Measurements from ENCODE around the gene ARHGEF9. TPM values are rescaled to one million over a fixed set of nuclear protein-coding genes. Genes with fewer than 3 reads are reported as not detected.

ARHGEF9 gene
- polyA plus RNA-seq, 1 donor (not counting 4 experiments of a cell fraction or from before 2014, with no cell fraction given): 16.0 TPM

DNA sequence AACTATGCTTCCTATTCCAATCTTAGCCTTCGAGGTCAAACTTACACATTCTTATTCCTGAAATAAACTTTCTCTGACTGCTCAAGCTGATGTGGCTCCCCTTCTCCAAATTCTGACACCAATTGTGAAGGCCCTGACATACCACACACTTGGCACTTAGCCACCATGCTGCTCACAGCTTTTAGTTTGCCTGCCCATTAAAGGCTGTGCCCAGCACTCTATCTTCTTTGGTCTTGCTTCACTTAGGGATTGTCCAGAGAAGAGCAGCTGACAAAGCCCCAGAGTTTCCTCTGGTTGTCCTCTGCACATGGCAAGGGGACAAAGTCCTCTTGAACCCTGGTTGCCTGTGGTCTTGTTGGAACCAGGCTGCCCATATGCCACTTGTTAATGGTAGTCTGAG is 126.1 kb downstream of the ARHGEF9 start:
- Histone ChIP-seq H3K4me1 (ENCODE audit: control insufficient read depth, extremely low read depth, insufficient read depth, low read length) (no peaks in the 10 kb centered on the region), H3K9ac (ENCODE audit: control insufficient read depth, extremely low read depth, insufficient read depth, low read length) (no peak overlapping the region), H3K9me3 (ENCODE audit: control insufficient read depth, low read depth, low read length) (no peaks in the 10 kb centered on the region), H3K79me2 (ENCODE audit: control insufficient read depth, insufficient read depth, low read length) (no peaks in the 10 kb centered on the region), H3K27me3 (ENCODE audit: control insufficient read depth, extremely low read depth, insufficient read depth, low read length) (no peaks in the 10 kb centered on the region), H3K4me3 (ENCODE audit: control insufficient read depth in 2 of 3, extremely low read depth in 1 of 3, insufficient read depth in 2 of 3, low read depth in 1 of 3, low read length in 3 of 3) (no peak overlapping the region), H3K9me1 (ENCODE audit: control insufficient read depth, extremely low read depth, insufficient read depth, low read length) (no peaks in the 10 kb centered on the region), H4K20me1 (ENCODE audit: control insufficient read depth, extremely low read depth, insufficient read depth, low read length) (no peaks in the 10 kb centered on the region), H2AFZ (ENCODE audit: control insufficient read depth, low read length) (no peak overlapping the region), H3K36me3 (ENCODE audit: control insufficient read depth in 2 of 2, extremely low read depth in 1 of 2, insufficient read depth in 2 of 2, low read length in 2 of 2) (peaks cover 0 to 3% of the 10 kb centered on the region in 2 experiments), H3K27ac (ENCODE audit: control insufficient read depth, insufficient read depth, low read length) (no peak overlapping the region), H3K4me2 (ENCODE audit: control insufficient read depth, extremely low read depth, insufficient read depth, low read depth, low read length) (no peak overlapping the region)
- FAIRE-seq: no peak
- no peak for TF ChIP-seq EZH2 (IDR thresholded peaks at IDR 0.05; ENCODE audit: low read length)
- TF ChIP-seq, protein P1, sequence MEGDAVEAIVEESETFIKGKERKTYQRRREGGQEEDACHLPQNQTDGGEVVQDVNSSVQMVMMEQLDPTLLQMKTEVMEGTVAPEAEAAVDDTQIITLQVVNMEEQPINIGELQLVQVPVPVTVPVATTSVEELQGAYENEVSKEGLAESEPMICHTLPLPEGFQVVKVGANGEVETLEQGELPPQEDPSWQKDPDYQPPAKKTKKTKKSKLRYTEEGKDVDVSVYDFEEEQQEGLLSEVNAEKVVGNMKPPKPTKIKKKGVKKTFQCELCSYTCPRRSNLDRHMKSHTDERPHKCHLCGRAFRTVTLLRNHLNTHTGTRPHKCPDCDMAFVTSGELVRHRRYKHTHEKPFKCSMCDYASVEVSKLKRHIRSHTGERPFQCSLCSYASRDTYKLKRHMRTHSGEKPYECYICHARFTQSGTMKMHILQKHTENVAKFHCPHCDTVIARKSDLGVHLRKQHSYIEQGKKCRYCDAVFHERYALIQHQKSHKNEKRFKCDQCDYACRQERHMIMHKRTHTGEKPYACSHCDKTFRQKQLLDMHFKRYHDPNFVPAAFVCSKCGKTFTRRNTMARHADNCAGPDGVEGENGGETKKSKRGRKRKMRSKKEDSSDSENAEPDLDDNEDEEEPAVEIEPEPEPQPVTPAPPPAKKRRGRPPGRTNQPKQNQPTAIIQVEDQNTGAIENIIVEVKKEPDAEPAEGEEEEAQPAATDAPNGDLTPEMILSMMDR (optimal IDR thresholded peaks at IDR 0.05 in 1 of 3, IDR thresholded peaks at IDR 0.05 in 1 of 3, conservative IDR thresholded peaks at IDR 0.05 in 1 of 3; ENCODE audit: extremely low read depth in 1 of 3, insufficient read depth in 2 of 3, low read length in 3 of 3): no peak
- DNase-seq (ENCODE audit: low read depth, low spot score): no peak
- dilution Hi-C loops (cut with MboI; ENCODE audit: extremely low pct_ligation_motif_present, low sequenced_read_pairs): no loop called here

DNA sequence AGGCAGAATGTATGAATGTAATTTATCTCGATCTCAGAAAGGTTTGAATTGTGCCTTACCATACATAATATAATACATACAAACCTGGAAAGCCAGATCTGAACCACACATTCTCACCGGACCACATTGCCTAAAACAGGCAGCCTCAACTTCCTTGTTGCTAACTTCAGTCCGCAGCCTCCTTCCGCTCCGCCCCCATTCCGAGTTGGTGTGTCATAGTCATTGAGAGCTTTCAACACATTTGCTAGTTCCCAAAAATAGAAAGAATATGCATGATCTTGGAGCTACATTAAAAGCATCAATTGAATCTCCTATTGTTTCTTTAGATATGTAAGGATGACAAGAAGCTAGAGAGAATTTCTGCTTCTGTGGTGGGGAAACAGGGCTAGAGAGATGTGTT is 127.2 kb downstream of the ARHGEF9 start:
- Histone ChIP-seq H3K36me3 (ENCODE audit: control insufficient read depth in 2 of 2, extremely low read depth in 1 of 2, insufficient read depth in 2 of 2, low read length in 2 of 2) (peaks cover 0 to 5% of the 10 kb centered on the region in 2 experiments), H3K27me3 (ENCODE audit: control insufficient read depth, extremely low read depth, insufficient read depth, low read length) (no peaks in the 10 kb centered on the region), H3K9me1 (ENCODE audit: control insufficient read depth, extremely low read depth, insufficient read depth, low read length) (no peaks in the 10 kb centered on the region), H3K4me1 (ENCODE audit: control insufficient read depth, extremely low read depth, insufficient read depth, low read length) (no peaks in the 10 kb centered on the region), H3K4me3 (ENCODE audit: control insufficient read depth in 2 of 3, extremely low read depth in 1 of 3, insufficient read depth in 2 of 3, low read depth in 1 of 3, low read length in 3 of 3) (no peak overlapping the region), H4K20me1 (ENCODE audit: control insufficient read depth, extremely low read depth, insufficient read depth, low read length) (no peaks in the 10 kb centered on the region), H2AFZ (ENCODE audit: control insufficient read depth, low read length) (no peak overlapping the region), H3K4me2 (ENCODE audit: control insufficient read depth, extremely low read depth, insufficient read depth, low read depth, low read length) (no peak overlapping the region), H3K27ac (ENCODE audit: control insufficient read depth, insufficient read depth, low read length) (no peak overlapping the region), H3K79me2 (ENCODE audit: control insufficient read depth, insufficient read depth, low read length) (no peaks in the 10 kb centered on the region), H3K9me3 (ENCODE audit: control insufficient read depth, low read depth, low read length) (no peaks in the 10 kb centered on the region), H3K9ac (ENCODE audit: control insufficient read depth, extremely low read depth, insufficient read depth, low read length) (no peak overlapping the region)
- FAIRE-seq (no peak), DNase-seq (ENCODE audit: low read depth, low spot score) (no peak)
- TF ChIP-seq, protein P1 (optimal IDR thresholded peaks at IDR 0.05 in 1 of 3, IDR thresholded peaks at IDR 0.05 in 1 of 3, conservative IDR thresholded peaks at IDR 0.05 in 1 of 3; ENCODE audit: extremely low read depth in 1 of 3, insufficient read depth in 2 of 3, low read length in 3 of 3): no peak
- no peak for TF ChIP-seq EZH2 (IDR thresholded peaks at IDR 0.05; ENCODE audit: low read length)
- dilution Hi-C loops (cut with MboI; ENCODE audit: extremely low pct_ligation_motif_present, low sequenced_read_pairs): no loop called here

All from keratinocyte (primary cell).